ENCODE measurements around the gene SYPL1. TPM values are rescaled to one million over a fixed set of nuclear protein-coding genes. Genes with fewer than 3 reads are reported as not detected.
A peak's percentile ranks its signal among the peaks of the same experiment; 100 is the strongest.
"Not testable (repeated sequence)": the region's sequence is repeated elsewhere in the genome, so short reads cannot be mapped to it uniquely, and the experiment has no call there.

Gene SYPL1
- 27.7 and 42.8 TPM in 2 replicates for total RNA-seq (2014; rRNA removed; shearing (Covaris generic); ENCODE audit: low replicate concordance)

GRCh38 chr7:106112118-106112971 is at the start of gene SYPL1:
SYPL1 (minus strand) TSS chr7:106112312; CDS start chr7:106112208, 104 bp downstream.
- Histone ChIP-seq H3K9me3 (no peaks in the 10 kb centered on the region), H3K4me3 (peak within 1 kb of the TSS; percentile 80), H3K36me3 (no peaks in the 10 kb centered on the region), H3K27me3 (no peaks in the 10 kb centered on the region)
- peak; percentile 89 for DNase-seq

DNA sequence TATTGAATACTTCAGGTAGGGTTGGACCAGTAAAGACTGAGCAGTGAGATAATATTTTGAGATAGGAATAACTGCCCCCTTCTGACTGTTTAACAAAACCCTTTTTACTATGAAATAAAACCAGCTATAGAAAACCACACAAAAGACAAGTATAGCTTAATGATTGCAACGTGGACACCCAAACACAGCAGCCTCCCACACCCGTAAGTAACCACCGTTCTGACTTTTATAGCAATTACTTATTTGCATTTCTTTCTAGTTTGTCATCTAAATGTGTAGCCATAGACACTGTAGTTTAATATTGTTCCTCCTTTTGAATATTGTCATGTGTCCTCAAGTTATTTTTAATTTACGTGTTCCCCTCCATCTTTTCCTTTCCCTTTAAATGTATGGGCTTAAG is 42.9 kb upstream of the SYPL1 start:
- H3K36me3 ChIP-seq: no peaks in the 10 kb centered on the region
- no peak overlapping the region for H3K4me3 ChIP-seq
- no peaks in the 10 kb centered on the region for H3K27me3 ChIP-seq
- no peak for DNase-seq
- no peaks in the 10 kb centered on the region for H3K9me3 ChIP-seq

- Histone ChIP-seq H3K4me3 (no peak overlapping the region), H3K36me3 (no peaks in the 10 kb centered on the region), H3K9me3 (no peaks in the 10 kb centered on the region), H3K27me3 (no peaks in the 10 kb centered on the region)
- DNase-seq: peak; percentile 66
Measured at GRCh38 chr7:106153891-106154449, 41.9 kb upstream of the SYPL1 start.

- DNase-seq: no peak
- Histone ChIP-seq H3K4me3 (no peak overlapping the region), H3K9me3 (no peaks in the 10 kb centered on the region), H3K36me3 (no peaks in the 10 kb centered on the region), H3K27me3 (no peaks in the 10 kb centered on the region)
Measured at GRCh38 chr7:106152313-106152665, 40.2 kb upstream of the SYPL1 start.

GRCh38 chr7:106151459-106152312 is 39.6 kb upstream of the SYPL1 start:
- no peak overlapping the region for H3K4me3 ChIP-seq
- H3K9me3 ChIP-seq: no peaks in the 10 kb centered on the region
- no peaks in the 10 kb centered on the region for H3K36me3 ChIP-seq
- H3K27me3 ChIP-seq: no peaks in the 10 kb centered on the region
- DNase-seq: no peak

GRCh38 chr7:106143711-106144337 is 31.7 kb upstream of the SYPL1 start:
- Histone ChIP-seq H3K27me3 (no peaks in the 10 kb centered on the region), H3K36me3 (no peaks in the 10 kb centered on the region)
- DNase-seq: no peak

GRCh38 chr7:106142136-106142535 is 30.0 kb upstream of the SYPL1 start:
- H3K9me3 ChIP-seq: no peaks in the 10 kb centered on the region
- no peak for DNase-seq
- H3K36me3 ChIP-seq: no peaks in the 10 kb centered on the region
- H3K27me3 ChIP-seq: no peaks in the 10 kb centered on the region
- H3K4me3 ChIP-seq: no peak overlapping the region

More at GRCh38 chr7:106143711-106144337, 31.7 kb upstream of the SYPL1 start:
- H3K9me3 ChIP-seq: no peaks in the 10 kb centered on the region
- H3K4me3 ChIP-seq: no peak overlapping the region

- Histone ChIP-seq H3K4me3 (no peak overlapping the region), H3K36me3 (no peaks in the 10 kb centered on the region), H3K9me3 (no peaks in the 10 kb centered on the region), H3K27me3 (no peaks in the 10 kb centered on the region)
- DNase-seq: no peak
Measured at GRCh38 chr7:106140406-106141173, 28.5 kb upstream of the SYPL1 start.

GRCh38 chr7:106139265-106140251 is 27.4 kb upstream of the SYPL1 start:
- Histone ChIP-seq H3K4me3 (no peak overlapping the region), H3K27me3 (no peaks in the 10 kb centered on the region), H3K9me3 (no peaks in the 10 kb centered on the region), H3K36me3 (no peaks in the 10 kb centered on the region)
- DNase-seq: no peak

- no peak for DNase-seq
- Histone ChIP-seq H3K4me3 (no peak overlapping the region), H3K9me3 (no peaks in the 10 kb centered on the region), H3K36me3 (no peaks in the 10 kb centered on the region), H3K27me3 (no peaks in the 10 kb centered on the region)
Measured at GRCh38 chr7:106138776-106139175, 26.7 kb upstream of the SYPL1 start.

GRCh38 chr7:106138181-106138580 is 26.1 kb upstream of the SYPL1 start:
- H3K4me3 ChIP-seq, DNase-seq, H3K36me3 ChIP-seq, H3K9me3 ChIP-seq, H3K27me3 ChIP-seq: not testable (repeated sequence)

DNA sequence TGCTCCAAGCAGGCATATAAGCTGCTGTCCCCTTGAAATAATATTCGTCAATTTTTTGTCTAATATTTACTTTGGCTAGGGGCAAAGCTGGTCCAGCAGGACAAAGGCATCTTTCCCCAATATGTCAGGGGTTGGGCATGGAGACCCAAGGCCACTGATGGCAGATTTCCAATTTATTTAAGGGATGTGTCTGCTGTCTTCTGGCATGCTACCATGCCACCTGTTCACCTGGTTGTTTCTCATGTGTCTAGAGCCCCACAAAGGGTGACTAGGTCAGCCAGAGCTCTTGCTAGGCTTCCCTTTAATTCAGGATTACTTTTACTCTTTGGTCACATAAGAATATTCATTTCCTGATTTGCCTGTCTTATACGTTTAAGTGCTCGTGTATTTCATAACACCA is 22.1 kb upstream of the SYPL1 start:
- H3K27me3 ChIP-seq: no peaks in the 10 kb centered on the region
- H3K36me3 ChIP-seq: no peaks in the 10 kb centered on the region
- no peaks in the 10 kb centered on the region for H3K9me3 ChIP-seq
- no peak overlapping the region for H3K4me3 ChIP-seq
- no peak for DNase-seq

DNA sequence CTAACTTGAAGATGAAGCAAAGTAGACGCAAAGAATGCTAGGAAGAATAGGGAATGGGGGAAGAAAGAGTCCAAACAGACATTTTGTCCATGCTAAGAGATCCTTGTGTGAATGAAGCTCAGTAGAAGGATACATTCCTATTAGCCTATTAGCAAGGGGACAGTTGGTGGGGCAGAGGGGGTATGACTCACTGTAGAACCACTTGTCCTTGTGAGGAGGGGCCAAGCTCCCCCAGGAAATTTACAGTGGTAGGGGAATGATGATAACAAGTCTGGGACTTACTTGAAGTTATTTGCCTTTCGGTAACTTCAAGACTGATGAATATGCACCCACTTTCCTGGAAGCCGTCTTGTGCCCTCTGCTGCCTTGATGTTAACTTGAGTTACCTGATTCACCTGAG is 17.2 kb upstream of the SYPL1 start:
- DNase-seq: no peak
- no peaks in the 10 kb centered on the region for H3K9me3 ChIP-seq
- no peaks in the 10 kb centered on the region for H3K36me3 ChIP-seq
- no peaks in the 10 kb centered on the region for H3K27me3 ChIP-seq
- H3K4me3 ChIP-seq: no peak overlapping the region

- Histone ChIP-seq H3K4me3 (no peak overlapping the region), H3K27me3 (no peaks in the 10 kb centered on the region), H3K36me3 (no peaks in the 10 kb centered on the region), H3K9me3 (no peaks in the 10 kb centered on the region)
- DNase-seq: no peak
Measured at GRCh38 chr7:106128836-106129235, 16.7 kb upstream of the SYPL1 start.

All from MG63 (cell line).